Measurements from ENCODE around the gene ANK2.

- TF ChIP-seq, protein P1, sequence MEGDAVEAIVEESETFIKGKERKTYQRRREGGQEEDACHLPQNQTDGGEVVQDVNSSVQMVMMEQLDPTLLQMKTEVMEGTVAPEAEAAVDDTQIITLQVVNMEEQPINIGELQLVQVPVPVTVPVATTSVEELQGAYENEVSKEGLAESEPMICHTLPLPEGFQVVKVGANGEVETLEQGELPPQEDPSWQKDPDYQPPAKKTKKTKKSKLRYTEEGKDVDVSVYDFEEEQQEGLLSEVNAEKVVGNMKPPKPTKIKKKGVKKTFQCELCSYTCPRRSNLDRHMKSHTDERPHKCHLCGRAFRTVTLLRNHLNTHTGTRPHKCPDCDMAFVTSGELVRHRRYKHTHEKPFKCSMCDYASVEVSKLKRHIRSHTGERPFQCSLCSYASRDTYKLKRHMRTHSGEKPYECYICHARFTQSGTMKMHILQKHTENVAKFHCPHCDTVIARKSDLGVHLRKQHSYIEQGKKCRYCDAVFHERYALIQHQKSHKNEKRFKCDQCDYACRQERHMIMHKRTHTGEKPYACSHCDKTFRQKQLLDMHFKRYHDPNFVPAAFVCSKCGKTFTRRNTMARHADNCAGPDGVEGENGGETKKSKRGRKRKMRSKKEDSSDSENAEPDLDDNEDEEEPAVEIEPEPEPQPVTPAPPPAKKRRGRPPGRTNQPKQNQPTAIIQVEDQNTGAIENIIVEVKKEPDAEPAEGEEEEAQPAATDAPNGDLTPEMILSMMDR (optimal IDR thresholded peaks at IDR 0.05 in 1 of 3, IDR thresholded peaks at IDR 0.05 in 1 of 3, conservative IDR thresholded peaks at IDR 0.05 in 1 of 3; ENCODE audit: extremely low read depth in 1 of 3, insufficient read depth in 2 of 3, low read length in 3 of 3): no peak
- TF ChIP-seq EZH2 (IDR thresholded peaks at IDR 0.05; ENCODE audit: low read length): no peak
These were observed 31.2 kb downstream of the ANK2 start for GRCh38 chr4:113080624-113081023.
